Right lung (tissue), 5 donors: ENCODE data around the gene INTS11. TPM values are rescaled to one million over a fixed set of nuclear protein-coding genes. Genes with fewer than 3 reads are reported as not detected.

Experiments
- DNase-seq, 2 donors: peaks; one replicate each; pipeline ENCODE4 v3.0.0-alpha.2; 2013
- polyA plus RNA-seq, 5 donors: library from polyadenylated mRNA; unstranded; fragments of 120-200 nt; gene quantifications; one replicate each; pipeline versions ENCODE4 v1.2.1 to v1.2.3, GENCODE V29; 2013; ENCODE audit warnings: inconsistent platforms in 1 of 5, low replicate concordance in 1 of 5; ENCODE audit not compliant: insufficient read length in 5 of 5, insufficient read depth in 1 of 5

The INTS11 gene
- polyA plus RNA-seq, 5 donors: 102 to 144 (median 126) TPM

DNA sequence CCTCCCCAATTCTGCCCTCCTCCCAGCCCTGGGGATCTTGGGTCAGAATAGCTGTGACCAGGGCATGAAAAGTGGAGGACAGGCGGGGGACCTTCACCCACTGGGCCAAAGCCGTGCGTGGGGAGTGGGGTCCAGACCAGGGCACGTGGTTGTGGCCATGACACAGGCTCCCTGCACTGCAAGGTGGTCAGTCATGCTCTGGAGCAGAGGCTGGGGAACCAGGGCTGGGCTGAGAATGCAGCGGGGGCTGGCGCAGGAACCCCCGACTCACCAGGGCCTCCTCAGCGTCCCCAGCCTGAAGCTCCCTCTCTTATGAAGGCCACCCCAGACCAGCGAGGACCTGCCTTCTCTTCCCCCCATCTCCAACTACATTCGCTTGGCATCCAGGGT lies 22.0 kb upstream of the INTS11 start:
- DNase-seq: no peak

GRCh38 chr1:1345860-1346500 lies 21.5 kb upstream of the INTS11 start:
- DNase-seq: no peak

- DNase-seq: no peak
These were observed 20.9 kb upstream of the INTS11 start for GRCh38 chr1:1345384-1345783.

DNA sequence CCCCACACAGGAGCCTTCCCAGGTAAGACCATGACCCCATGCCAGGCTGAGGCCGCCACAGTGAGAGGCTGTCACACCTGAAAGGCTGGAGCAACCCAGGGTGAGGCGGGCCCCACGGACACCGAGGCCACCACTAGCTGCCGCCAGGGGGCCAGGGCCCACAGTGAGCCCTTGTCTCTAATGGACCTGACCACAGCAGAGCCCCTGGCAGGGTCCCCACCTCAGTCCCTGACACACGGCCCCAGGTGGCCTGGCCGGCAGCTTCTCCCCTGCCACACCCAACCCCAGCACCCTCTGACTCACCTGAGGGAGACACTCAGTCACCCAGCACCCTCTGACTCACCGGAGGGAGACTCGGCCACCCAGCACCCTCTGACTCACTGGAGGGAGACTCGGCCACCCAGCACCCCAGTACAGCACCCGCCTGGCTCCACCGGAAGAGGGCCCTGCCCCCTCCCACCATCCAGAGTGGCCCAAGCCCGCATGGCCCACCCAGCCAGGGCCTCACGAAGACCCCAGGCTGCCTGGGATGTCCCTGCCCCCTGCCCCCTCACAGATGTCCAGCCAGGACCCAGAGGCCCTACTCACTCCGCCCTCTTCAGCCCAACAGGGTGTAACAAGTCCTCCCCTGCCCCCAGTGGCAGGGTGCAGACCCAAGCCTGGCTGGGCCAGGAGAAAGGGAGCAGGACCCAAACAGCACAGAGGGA lies 20.3 kb upstream of the INTS11 start:
- DNase-seq: no peak

GRCh38 chr1:1343811-1344421 lies 19.5 kb upstream of the INTS11 start:
- DNase-seq: no peak

DNA sequence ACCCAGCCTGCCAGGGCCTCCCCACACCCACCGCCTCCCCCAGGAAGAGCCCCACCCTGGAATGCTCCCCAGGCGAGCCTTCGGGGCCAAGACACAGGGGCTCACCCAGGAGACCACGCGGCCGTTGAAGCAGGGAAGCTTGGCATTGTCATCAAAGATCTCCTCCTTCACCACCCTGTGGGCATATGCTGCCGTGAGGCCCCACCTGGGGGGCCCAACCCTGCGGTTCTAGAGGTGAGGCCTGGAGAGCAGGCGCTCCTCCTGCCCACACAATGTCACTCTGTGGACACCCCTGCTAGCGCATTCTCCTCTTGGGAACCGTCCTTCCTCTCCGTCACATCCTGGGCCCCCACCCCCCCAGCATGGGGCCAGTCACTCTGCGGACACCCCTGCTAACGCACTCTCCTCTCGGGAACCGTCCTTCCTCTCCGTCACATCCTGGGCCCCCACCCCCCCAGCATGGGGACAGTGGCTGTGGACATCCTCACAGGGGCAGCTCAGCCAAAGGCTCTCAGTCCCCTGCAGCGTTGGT lies 18.2 kb upstream of the INTS11 start:
- DNase-seq: no peak

- DNase-seq: no peak
These were observed 17.7 kb upstream of the INTS11 start for GRCh38 chr1:1342061-1342562.

DNA sequence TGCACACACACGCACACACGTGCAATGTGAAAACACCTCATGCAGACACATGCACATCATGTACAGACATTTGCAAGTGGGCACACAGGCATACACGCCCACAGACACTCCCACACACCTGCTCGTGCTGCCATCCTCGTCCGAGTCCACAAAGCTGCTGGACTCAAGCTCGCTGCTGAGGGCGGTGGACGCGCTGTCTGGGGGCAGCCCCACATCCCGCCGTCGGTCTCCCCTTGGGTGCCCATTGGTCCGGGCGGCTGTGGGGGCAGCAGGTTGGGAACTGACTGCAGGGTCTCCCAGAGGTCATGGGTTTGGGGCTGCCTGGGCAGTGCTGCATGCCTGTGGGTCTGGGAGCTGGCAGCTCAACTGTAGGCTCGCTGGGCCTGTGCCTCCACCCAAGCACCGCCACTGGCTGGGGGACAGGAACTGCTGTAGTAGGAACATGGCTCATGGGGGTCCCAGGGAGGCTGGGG lies 17.1 kb upstream of the INTS11 start:
- DNase-seq: no peak

DNA sequence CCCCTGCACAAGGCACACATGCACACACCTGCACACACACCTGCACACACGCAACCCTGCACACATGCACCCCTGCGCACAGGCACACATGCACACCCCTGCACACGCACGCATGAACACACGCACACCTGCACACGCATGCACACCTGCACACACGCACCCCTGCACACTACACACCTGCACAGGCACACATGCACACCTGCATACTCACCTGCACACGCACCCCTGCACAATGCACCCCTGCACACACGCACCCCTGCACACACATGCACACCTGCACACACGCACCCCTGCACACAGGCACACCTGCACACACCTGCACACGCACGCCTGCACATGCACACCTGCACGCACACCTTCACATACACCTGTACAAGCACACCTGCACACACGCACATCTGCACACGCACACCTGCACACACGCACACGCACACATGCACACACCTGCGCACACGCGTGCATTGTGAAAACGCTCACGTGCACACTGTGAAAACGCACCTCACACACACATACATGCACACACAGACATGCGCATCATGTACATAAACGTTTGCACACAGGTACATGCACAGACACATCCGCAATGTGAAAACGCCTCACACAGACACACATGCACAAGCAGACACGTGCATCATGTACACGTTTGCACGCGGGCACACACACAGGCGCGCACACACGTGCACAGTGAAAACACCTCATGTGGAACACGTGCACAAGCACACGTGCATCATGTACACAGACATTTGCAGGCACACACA lies 16.5 kb upstream of the INTS11 start:
- no peak for DNase-seq

- no peak for DNase-seq
These were observed 15.7 kb upstream of the INTS11 start for GRCh38 chr1:1340185-1340584.

- DNase-seq: no peak
These were observed 13.8 kb upstream of the INTS11 start for GRCh38 chr1:1338278-1338677.

- DNase-seq: no peak
These were observed 13.3 kb upstream of the INTS11 start for GRCh38 chr1:1337793-1338147.

DNA sequence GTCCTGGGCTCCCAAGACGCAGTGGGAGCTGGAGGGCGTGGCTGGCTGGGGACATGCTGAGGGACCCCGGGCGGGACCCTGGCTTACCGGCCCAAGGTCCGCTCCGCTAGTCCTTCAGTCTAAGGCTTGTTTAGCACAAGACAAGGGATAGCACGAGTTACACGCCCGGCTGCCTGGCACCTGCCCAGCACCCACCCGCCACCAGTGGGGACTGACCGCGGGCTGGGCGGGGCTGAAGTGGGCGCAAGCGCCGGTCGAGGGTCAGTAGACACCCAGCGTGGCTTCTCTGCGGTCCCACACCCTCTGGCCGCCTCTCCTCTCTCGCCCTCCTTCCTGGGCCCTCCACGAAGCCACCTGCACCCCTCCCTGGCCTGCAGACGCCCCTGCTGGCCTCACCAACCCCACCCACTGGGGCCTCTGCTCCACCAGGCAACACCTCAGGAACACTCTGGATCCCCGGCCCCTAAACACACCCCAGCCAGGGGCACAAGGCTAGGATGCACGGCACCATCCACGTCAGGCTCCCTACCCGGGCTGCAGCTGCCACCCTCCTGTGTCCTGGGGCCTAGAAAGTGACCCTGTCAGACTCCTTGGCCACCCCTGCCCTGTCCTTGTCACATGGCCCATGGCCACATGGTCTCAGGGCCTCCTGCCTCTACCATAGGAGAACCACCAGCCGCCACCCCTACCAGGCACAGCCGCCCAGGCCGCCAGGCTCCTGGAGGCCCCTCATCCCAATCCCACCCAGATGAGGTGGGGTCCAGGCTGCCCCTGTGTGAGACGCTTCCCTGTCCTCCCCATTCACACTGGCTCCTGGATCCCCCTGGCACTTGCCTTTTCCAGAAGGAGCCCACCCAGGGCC lies 12.7 kb upstream of the INTS11 start:
- DNase-seq: no peak

DNA sequence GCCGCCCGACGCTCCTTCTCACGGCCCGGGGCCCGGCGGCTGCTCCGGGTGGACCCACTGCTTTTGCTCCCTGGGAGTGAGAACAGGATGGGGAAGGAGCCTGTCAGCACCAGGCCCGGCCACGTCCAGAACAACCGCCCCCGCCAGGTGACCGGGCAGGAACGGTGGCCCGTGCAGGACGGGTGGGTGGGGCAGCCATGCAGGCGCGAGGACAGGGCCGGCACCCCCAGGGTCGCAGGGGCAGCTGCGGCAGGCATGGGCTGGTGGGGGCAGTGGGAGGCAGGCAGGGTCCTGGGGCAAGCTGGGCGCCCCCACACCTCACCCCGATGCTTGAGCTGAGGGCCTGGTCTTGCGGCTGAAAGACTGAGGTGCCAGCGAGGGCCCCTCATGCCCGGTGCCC lies 12.0 kb upstream of the INTS11 start:
- DNase-seq: no peak

- no peak for DNase-seq
These were observed 11.4 kb upstream of the INTS11 start for GRCh38 chr1:1335792-1336248.

GRCh38 chr1:1335283-1335682 lies 10.8 kb upstream of the INTS11 start:
- no peak for DNase-seq

- DNase-seq: no peak
These were observed 10.4 kb upstream of the INTS11 start for GRCh38 chr1:1334835-1335234.

DNA sequence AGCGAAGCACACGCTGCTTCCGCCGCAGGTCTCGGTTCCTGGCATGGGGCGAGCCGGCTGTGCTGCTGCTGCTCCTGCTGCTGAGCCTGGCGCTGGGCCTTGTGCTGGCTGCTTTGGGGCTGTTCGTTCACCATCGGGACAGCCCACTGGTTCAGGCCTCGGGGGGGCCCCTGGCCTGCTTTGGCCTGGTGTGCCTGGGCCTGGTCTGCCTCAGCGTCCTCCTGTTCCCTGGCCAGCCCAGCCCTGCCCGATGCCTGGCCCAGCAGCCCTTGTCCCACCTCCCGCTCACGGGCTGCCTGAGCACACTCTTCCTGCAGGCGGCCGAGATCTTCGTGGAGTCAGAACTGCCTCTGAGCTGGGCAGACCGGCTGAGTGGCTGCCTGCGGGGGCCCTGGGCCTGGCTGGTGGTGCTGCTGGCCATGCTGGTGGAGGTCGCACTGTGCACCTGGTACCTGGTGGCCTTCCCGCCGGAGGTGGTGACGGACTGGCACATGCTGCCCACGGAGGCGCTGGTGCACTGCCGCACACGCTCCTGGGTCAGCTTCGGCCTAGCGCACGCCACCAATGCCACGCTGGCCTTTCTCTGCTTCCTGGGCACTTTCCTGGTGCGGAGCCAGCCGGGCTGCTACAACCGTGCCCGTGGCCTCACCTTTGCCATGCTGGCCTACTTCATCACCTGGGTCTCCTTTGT lies 9.2 kb upstream of the INTS11 start:
- DNase-seq: no peak

GRCh38 chr1:1332774-1333480 lies 8.5 kb upstream of the INTS11 start:
- DNase-seq: no peak
